A549 (cell line): ENCODE measurements around the gene PRRX1. TPM values are rescaled to one million over a fixed set of nuclear protein-coding genes. Genes with fewer than 3 reads are reported as not detected.
A peak's percentile ranks its signal among the peaks of the same experiment; 100 is the strongest.

Experiments
- ATAC-seq, 2 experiments: fragments of 200-7000 bp in 1 of 2; fragments of >200 bp in 1 of 2; cut with Nextera tagmentation in 1 of 2; cut with Tn5 transposase in 1 of 2; 3 replicates each; pipeline versions ENCODE4 v1.8.0 to v1.9.1; 2018 to 2020; ENCODE audit warnings: mild to moderate bottlenecking in 1 of 2, moderate library complexity in 1 of 2
- CTCF ChIA-PET: fragments of 300-600 bp; sonication (Branson Sonifier 250); formaldehyde crosslinking; extraction: SDS; loops from one replicate; lab custom pipeline; 2021; ENCODE audit warnings: antibody characterized with exemption, inconsistent platforms; lab: Yijun Ruan, JAX
- POLR2A ChIA-PET: fragments of 350-600 bp; formaldehyde crosslinking; extraction: SDS; loops from one replicate; lab custom pipeline; 2021; ENCODE audit warnings: antibody characterized with exemption, inconsistent platforms; lab: Yijun Ruan, JAX
- DNase-seq, 2 experiments: peaks; one replicate each; pipeline versions ENCODE4 v3.0.0 to v3.0.0-alpha.2; 2011 to 2016; ENCODE audit warnings: low read depth in 1 of 2, low spot score in 1 of 2
- FAIRE-seq: peaks from 2 replicates; lab custom pipeline; 2011; peaks lifted over from hg19 to GRCh38; lab: Jason Lieb, UNC
- H3K27ac ChIP-seq, 2 experiments: fragments of >200 bp; sonication (Bioruptor Twin); formaldehyde crosslinking; 3 replicates each; pipeline ENCODE4 v1.5.1; 2016 to 2017
- H3K4me1 ChIP-seq: fragments of >200 bp; sonication (Bioruptor Twin); formaldehyde crosslinking; 3 replicates; pipeline ENCODE4 v1.6.1; 2016
- H3K4me2 ChIP-seq: fragments of >200 bp; sonication (Bioruptor Twin); formaldehyde crosslinking; 3 replicates; pipeline ENCODE4 v1.6.1; 2016
- H3K4me3 ChIP-seq: fragments of >200 bp; sonication (Bioruptor Twin); formaldehyde crosslinking; 3 replicates; pipeline ENCODE4 v1.5.1; 2016
- H3K9me3 ChIP-seq: fragments of >200 bp; sonication (Bioruptor Twin); formaldehyde crosslinking; 3 replicates; pipeline ENCODE4 v1.6.1; 2016
- BHLHE40 ChIP-seq: IDR thresholded peaks from 2 replicates; pipeline ENCODE4 v1.6.1; 2012; ENCODE audit warnings: low read depth, low read length, inconsistent platforms
- CBX2 ChIP-seq: fragments of 200-600 bp; sonication (generic); IDR thresholded peaks from 2 replicates; pipeline ENCODE4 v1.6.1; 2016; ENCODE audit warnings: low read depth, mild to moderate bottlenecking, borderline replicate concordance
- ESRRA ChIP-seq: fragments of 150-350 bp; IDR thresholded peaks from 2 replicates; pipeline ENCODE4 v1.6.1; 2014; ENCODE audit warnings: mild to moderate bottlenecking, low read length, borderline replicate concordance
- GATA3 ChIP-seq: IDR thresholded peaks from 2 replicates; pipeline ENCODE4 v1.6.1; 2012; ENCODE audit warnings: borderline replicate concordance
- HDAC2 ChIP-seq: fragments of 200-600 bp; sonication (generic); IDR thresholded peaks from 2 replicates; pipeline ENCODE4 v1.6.1; 2016
- HEYL ChIP-seq: fragments of 250-450 bp; sonication (Bioruptor Pico); IDR thresholded peaks from 2 replicates; pipeline ENCODE4 v1.8.0; 2021; ENCODE audit warnings: mild to moderate bottlenecking, moderate library complexity
- HOXB13 ChIP-seq: fragments of 250-450 bp; sonication (Bioruptor Pico); IDR thresholded peaks from 2 replicates; pipeline ENCODE4 v1.5.0; 2020; ENCODE audit warnings: low read depth, mild to moderate bottlenecking, moderate library complexity
- NFE2L2 ChIP-seq: fragments of 150-350 bp; conservative IDR thresholded peaks from 2 replicates; pipeline ENCODE4 v1.6.1; 2014; ENCODE audit warnings: low read length
- NR3C1 ChIP-seq: fragments of >200 bp; sonication (Bioruptor Twin); formaldehyde crosslinking; IDR thresholded peaks from 3 replicates; pipeline ENCODE4 v1.6.1; 2017
- POLR2AphosphoS2 ChIP-seq: conservative IDR thresholded peaks from 2 replicates; pipeline ENCODE4 v1.6.1; 2012; ENCODE audit warnings: low read length, improper control_type of control experiment, inconsistent platforms
- RARB ChIP-seq: fragments of 250-450 bp; sonication (Bioruptor Pico); IDR thresholded peaks from 2 replicates; pipeline ENCODE4 v1.8.0; 2021; ENCODE audit warnings: mild to moderate bottlenecking, moderate library complexity
- RNF2 ChIP-seq: fragments of 200-600 bp; sonication (generic); IDR thresholded peaks from 2 replicates; pipeline ENCODE4 v1.6.1; 2016; ENCODE audit warnings: low read depth, mild to moderate bottlenecking, antibody characterized with exemption, moderate library complexity, borderline replicate concordance
- SMC3 ChIP-seq: fragments of >200 bp; sonication (Bioruptor Twin); formaldehyde crosslinking; IDR thresholded peaks from 3 replicates; pipeline ENCODE4 v1.6.1; 2018; ENCODE audit warnings: inconsistent platforms
- ZFP36 ChIP-seq: fragments of 450-650 bp; IDR thresholded peaks from 2 replicates; pipeline ENCODE4 v1.6.1; 2014; ENCODE audit warnings: borderline replicate concordance; ENCODE audit not compliant: partially characterized antibody
- ZNF302 ChIP-seq: fragments of 250-450 bp; sonication (Bioruptor Pico); IDR thresholded peaks from 2 replicates; pipeline ENCODE4 v1.9.0; 2021; ENCODE audit warnings: inconsistent platforms, mild to moderate bottlenecking, moderate library complexity
- WGBS: methylation state at CpG from one replicate; pipeline ENCODE4 v1.1.6; 2017; ENCODE audit errors: missing lambda C conversion rate; 5-methylcytosine and 5-hydroxymethylcytosine counted together
- polyA plus RNA-seq, 4 experiments: library from polyadenylated mRNA; depleted of rRNA in 3 of 4; stranded (reverse); fragments of >200 nt; fragmentation: RNase III in 1 of 4; extraction: RNeasy Plus Mini Kit Qiagen cat#74134 plus additional on column Dnase treatment in 1 of 4; gene quantifications; 2 replicates in 3 of 4; 3 replicates in 1 of 4; pipeline ENCODE4 v1.2.3, GENCODE V29; 2011 to 2017
- TF ChIP-seq, protein P1 (sequence below): fragments of >200 bp; sonication (Bioruptor Twin); formaldehyde crosslinking; IDR thresholded peaks from 3 replicates; pipeline ENCODE4 v1.6.1; 2016
- TF ChIP-seq, protein P2 (sequence below): fragments of 250-450 bp; sonication (Bioruptor Pico); IDR thresholded peaks from 2 replicates; pipeline ENCODE4 v1.5.0; 2020; ENCODE audit warnings: low read depth, mild to moderate bottlenecking, moderate library complexity
- TF ChIP-seq, protein P3 (sequence below): fragments of 250-450 bp; sonication (Bioruptor Pico); IDR thresholded peaks from 2 replicates; pipeline ENCODE4 v1.5.0; 2021; ENCODE audit warnings: mild to moderate bottlenecking, moderate library complexity, borderline replicate concordance
- TF ChIP-seq, protein P4 (sequence below): fragments of 150-350 bp; IDR thresholded peaks from 2 replicates; pipeline ENCODE4 v1.6.1; 2014; ENCODE audit warnings: low read depth, mild to moderate bottlenecking, low read length
- TF ChIP-seq, protein P5 (sequence below): IDR thresholded peaks from 2 replicates; pipeline ENCODE4 v1.6.1; 2012
- TF ChIP-seq, protein P6 (sequence below): fragments of 200-600 bp; sonication (generic); IDR thresholded peaks from 2 replicates; pipeline ENCODE4 v1.6.1; 2016; ENCODE audit warnings: antibody characterized with exemption, mild to moderate bottlenecking, moderate library complexity

Gene PRRX1
- polyA plus RNA-seq, 2 of the 4 experiments (the other 2 are of a cell fraction) = 0.14 TPM; not detected in 1

DNA sequence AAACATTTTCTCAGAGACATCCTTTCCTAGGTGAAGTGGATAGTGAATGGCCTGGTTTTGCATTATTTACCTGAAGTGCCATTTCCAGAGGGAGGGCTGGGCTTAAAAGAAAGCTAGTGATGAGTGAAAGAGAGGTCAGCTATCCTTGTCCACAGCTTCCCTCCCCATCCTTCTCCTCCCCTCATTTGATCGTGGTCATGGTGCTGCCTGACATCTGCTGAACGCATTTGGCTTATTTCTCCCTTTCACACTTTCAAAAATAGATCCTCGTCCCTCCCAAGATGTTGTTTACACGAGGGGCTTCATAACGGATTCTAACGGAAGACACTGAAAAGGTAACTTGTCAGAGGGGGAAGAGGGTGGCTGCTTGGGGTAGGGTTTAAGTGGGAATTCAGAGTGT, 66.1 kb downstream of the PRRX1 start (continued):
- TF ChIP-seq, protein P1, sequence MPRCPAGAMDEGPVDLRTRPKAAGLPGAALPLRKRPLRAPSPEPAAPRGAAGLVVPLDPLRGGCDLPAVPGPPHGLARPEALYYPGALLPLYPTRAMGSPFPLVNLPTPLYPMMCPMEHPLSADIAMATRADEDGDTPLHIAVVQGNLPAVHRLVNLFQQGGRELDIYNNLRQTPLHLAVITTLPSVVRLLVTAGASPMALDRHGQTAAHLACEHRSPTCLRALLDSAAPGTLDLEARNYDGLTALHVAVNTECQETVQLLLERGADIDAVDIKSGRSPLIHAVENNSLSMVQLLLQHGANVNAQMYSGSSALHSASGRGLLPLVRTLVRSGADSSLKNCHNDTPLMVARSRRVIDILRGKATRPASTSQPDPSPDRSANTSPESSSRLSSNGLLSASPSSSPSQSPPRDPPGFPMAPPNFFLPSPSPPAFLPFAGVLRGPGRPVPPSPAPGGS = no peak
- no peak for TF ChIP-seq HEYL (CRISPR knock-in tag)

DNA sequence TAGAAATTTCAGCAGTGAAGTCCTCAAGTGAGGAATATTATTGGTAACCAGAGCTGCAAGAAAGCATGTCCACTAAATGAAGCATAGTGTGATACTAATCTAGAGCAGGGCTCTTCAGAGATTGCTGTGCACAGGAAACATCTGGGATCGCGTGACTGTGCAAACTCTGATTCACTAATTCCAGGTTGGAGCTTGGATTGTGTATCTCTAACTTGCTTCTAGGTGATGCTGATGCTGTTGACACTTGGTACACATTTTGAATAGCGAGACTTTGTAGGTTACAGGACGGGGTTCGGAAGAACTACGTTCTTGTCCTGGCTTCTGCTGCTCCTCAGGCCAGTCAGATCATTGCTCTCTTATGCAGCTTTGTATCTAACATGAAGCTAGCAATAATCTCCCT, 66.5 kb downstream of the PRRX1 start:
- POLR2A ChIA-PET = no interaction called here
- WGBS = 23% methylated on average over 6 of the region's 6 CpGs
- no peak for FAIRE-seq

DNA sequence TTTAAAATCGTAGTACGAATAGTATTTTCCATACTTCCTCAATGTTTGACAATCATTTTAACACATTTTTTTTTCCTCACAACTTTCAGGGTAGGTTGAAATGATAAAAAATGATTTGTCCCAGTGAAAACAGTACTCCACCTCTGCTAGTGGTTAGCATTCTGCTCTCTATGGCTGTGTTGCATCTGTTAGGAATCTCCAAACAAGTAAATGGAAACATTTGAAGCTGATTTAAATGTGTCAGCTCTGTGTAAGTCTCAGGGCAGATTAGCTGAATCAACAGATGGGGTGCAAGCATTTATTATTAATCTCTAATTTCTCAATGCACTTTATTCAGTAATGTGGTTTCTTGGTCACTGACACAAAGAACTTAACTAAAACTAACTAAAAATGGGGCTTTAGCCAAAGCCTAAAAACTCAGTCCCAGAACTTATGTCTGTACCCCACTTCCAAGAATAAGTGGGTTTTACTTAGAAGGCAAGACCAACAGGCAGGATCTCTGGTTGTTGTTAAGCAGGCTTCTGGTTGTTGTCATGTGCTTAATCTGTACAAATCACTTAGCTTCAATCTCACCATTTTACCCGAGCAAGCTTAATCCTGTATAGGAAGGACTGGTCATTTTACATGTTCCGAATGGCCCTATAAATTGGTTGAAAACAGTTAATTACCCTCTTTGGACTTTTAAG, 67.8 kb downstream of the PRRX1 start:
- CTCF ChIA-PET = no interaction called here
- H3K9me3 ChIP-seq = no peaks in the 10 kb centered on the region
- TF ChIP-seq HDAC2 = no peak
- TF ChIP-seq, protein P2, sequence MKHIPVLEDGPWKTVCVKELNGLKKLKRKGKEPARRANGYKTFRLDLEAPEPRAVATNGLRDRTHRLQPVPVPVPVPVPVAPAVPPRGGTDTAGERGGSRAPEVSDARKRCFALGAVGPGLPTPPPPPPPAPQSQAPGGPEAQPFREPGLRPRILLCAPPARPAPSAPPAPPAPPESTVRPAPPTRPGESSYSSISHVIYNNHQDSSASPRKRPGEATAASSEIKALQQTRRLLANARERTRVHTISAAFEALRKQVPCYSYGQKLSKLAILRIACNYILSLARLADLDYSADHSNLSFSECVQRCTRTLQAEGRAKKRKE (CRISPR knock-in tag) = no peak
- TF ChIP-seq, protein P3, sequence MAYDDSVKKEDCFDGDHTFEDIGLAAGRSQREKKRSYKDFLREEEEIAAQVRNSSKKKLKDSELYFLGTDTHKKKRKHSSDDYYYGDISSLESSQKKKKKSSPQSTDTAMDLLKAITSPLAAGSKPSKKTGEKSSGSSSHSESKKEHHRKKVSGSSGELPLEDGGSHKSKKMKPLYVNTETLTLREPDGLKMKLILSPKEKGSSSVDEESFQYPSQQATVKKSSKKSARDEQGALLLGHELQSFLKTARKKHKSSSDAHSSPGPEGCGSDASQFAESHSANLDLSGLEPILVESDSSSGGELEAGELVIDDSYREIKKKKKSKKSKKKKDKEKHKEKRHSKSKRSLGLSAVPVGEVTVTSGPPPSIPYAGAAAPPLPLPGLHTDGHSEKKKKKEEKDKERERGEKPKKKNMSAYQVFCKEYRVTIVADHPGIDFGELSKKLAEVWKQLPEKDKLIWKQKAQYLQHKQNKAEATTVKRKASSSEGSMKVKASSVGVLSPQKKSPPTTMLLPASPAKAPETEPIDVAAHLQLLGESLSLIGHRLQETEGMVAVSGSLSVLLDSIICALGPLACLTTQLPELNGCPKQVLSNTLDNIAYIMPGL (CRISPR knock-in tag) = no peak
- TF ChIP-seq ZFP36 = no peak
- TF ChIP-seq, protein P4, sequence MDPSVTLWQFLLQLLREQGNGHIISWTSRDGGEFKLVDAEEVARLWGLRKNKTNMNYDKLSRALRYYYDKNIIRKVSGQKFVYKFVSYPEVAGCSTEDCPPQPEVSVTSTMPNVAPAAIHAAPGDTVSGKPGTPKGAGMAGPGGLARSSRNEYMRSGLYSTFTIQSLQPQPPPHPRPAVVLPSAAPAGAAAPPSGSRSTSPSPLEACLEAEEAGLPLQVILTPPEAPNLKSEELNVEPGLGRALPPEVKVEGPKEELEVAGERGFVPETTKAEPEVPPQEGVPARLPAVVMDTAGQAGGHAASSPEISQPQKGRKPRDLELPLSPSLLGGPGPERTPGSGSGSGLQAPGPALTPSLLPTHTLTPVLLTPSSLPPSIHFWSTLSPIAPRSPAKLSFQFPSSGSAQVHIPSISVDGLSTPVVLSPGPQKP = no peak
- no peak for TF ChIP-seq HOXB13
- no peak for TF ChIP-seq ZNF302
- TF ChIP-seq POLR2AphosphoS2 = no peak
- TF ChIP-seq, all 56 proteins: peak for 0
- DNase-seq = no peak
- ATAC-seq = no peak
- no peak for FAIRE-seq
- no peak overlapping the region for H3K4me3 ChIP-seq
- no peak overlapping the region for H3K27ac ChIP-seq
- no peak overlapping the region for H3K4me2 ChIP-seq
- WGBS = 34% methylated on average over 4 of the region's 4 CpGs
- POLR2A ChIA-PET = no interaction called here
- no peaks in the 10 kb centered on the region for H3K4me1 ChIP-seq

More for the DNA sequence above, 66.5 kb downstream of the PRRX1 start:
- DNase-seq (no peak), ATAC-seq (peak in 1 of 2 experiments; percentile 34; a peak in 1 of 6 replicates)
- Histone ChIP-seq H3K9me3 (no peaks in the 10 kb centered on the region), H3K4me3 (no peak overlapping the region), H3K4me1 (no peaks in the 10 kb centered on the region), H3K27ac (no peak overlapping the region), H3K4me2 (no peak overlapping the region)
- CTCF ChIA-PET = interaction anchor here (0.9 kb wide), 1 partner anchor 10 kb away, joined by 3 read pairs; no protein-coding TSS in a partner anchor
- TF ChIP-seq CBX2 (no peak), RARB (CRISPR knock-in tag) (no peak), BHLHE40 (no peak), HOXB13 (no peak), NR3C1 (no peak), RNF2 (no peak), ESRRA (no peak), GATA3 (no peak), SMC3 (no peak), NFE2L2 (no peak)
- TF ChIP-seq, protein P5, sequence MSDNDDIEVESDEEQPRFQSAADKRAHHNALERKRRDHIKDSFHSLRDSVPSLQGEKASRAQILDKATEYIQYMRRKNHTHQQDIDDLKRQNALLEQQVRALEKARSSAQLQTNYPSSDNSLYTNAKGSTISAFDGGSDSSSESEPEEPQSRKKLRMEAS = no peak
- TF ChIP-seq, protein P2 (CRISPR knock-in tag) = no peak
- TF ChIP-seq, protein P1 = no peak
- TF ChIP-seq, protein P6, sequence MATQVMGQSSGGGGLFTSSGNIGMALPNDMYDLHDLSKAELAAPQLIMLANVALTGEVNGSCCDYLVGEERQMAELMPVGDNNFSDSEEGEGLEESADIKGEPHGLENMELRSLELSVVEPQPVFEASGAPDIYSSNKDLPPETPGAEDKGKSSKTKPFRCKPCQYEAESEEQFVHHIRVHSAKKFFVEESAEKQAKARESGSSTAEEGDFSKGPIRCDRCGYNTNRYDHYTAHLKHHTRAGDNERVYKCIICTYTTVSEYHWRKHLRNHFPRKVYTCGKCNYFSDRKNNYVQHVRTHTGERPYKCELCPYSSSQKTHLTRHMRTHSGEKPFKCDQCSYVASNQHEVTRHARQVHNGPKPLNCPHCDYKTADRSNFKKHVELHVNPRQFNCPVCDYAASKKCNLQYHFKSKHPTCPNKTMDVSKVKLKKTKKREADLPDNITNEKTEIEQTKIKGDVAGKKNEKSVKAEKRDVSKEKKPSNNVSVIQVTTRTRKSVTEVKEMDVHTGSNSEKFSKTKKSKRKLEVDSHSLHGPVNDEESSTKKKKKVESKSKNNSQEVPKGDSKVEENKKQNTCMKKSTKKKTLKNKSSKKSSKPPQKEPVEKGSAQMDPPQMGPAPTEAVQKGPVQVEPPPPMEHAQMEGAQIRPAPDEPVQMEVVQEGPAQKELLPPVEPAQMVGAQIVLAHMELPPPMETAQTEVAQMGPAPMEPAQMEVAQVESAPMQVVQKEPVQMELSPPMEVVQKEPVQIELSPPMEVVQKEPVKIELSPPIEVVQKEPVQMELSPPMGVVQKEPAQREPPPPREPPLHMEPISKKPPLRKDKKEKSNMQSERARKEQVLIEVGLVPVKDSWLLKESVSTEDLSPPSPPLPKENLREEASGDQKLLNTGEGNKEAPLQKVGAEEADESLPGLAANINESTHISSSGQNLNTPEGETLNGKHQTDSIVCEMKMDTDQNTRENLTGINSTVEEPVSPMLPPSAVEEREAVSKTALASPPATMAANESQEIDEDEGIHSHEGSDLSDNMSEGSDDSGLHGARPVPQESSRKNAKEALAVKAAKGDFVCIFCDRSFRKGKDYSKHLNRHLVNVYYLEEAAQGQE = no peak
